ENCODE results near the gene FGF2.
"Not testable (repeated sequence)": the region's sequence is repeated elsewhere in the genome, so short reads cannot be mapped to it uniquely, and the experiment has no call there.

FGF2 gene

DNA sequence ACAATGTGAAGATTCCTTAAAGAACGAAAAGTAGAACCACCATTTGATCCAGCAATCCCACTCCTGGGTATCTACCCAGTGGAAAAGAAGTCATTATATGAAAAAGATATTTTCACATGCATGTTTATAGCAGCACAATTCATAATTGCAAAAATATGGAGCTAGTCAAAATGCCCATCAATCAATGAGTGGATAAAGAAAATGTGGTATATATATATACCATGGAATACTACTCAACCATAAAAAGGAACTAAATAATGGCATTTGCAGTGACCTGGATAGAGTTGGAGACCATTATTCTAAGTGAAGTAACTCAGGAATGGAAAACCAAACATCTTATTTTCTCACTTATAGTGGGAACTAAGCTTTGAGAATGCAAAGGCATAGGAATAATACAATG lies 39.7 kb upstream of the FGF2 start:
- POLR2A ChIA-PET; CTCF ChIA-PET; H3K27ac ChIP-seq (ENCODE audit: extremely low read depth, low read depth, low read length); H3K9me3 ChIP-seq (ENCODE audit: control insufficient read depth, insufficient read depth, low read depth, low read length); H3K36me3 ChIP-seq (ENCODE audit: control insufficient read depth in 2 of 2, insufficient read depth in 1 of 2, low read length in 2 of 2); H3K4me3 ChIP-seq (ENCODE audit: low read depth, low read length); H3K4me1 ChIP-seq (ENCODE audit: control insufficient read depth, insufficient read depth, low read length): not testable (repeated sequence)
- TF ChIP-seq ZNF211 (tag by site-specific recombination; IDR thresholded peaks at IDR 0.05; ENCODE audit: low read depth), result peak; percentile 70

DNA sequence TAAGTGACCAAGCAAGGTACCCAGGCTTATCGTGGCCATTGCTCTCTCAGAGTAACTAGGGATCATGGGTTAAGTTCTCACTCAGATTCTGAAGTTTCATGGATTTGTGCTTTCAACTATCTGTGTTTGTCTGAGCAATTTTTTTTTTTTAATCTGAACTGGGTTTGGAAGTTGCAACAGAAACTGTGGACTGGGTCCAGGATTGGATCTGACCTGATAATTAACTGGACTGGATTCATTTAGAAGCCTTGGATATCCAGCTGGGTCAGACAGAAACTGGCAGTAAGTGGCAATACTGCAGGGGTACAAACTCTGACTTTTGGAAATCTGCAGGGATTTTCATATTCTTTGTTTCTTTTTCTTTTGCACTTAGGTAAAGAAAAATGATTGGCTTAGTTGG lies 38.7 kb upstream of the FGF2 start:
- POLR2A ChIA-PET, result no interaction called here

DNA sequence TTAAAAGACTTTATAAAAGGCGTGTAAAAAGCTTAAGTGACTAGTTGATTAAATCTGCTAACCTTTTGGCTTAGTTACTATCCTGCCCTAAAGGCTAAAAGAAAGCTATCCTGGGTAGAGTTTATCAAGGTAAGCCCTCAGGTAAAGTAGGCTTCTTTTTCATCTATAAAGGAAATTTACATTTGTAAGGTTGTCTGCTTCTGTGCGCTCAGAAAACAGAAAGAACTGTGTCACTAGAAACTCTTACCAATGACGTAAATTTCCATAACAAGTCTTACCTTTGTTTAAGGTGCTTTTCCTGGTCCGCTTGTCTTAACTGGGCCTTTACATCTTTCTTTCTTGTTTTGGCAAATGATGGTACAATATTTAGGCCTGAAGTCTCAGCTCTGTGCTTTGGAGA lies 37.7 kb upstream of the FGF2 start:
- ChIA-PET CTCF (interaction anchor here (1.1 kb wide), 1 partner anchor 23 kb away, joined by 4 read pairs; no protein-coding TSS in a partner anchor), POLR2A (no interaction called here)
- no peak overlapping the region for H3K27ac ChIP-seq (ENCODE audit: extremely low read depth, low read depth, low read length)
- no peaks in the 10 kb centered on the region for H3K9me3 ChIP-seq (ENCODE audit: control insufficient read depth, insufficient read depth, low read depth, low read length)
- H3K4me3 ChIP-seq (ENCODE audit: low read depth, low read length), result no peak overlapping the region
- H3K4me1 ChIP-seq (ENCODE audit: control insufficient read depth, insufficient read depth, low read length), result no peaks in the 10 kb centered on the region
- H3K36me3 ChIP-seq (ENCODE audit: control insufficient read depth in 2 of 2, insufficient read depth in 1 of 2, low read length in 2 of 2), result no peaks in the 10 kb centered on the region
- no peak for TF ChIP-seq ZNF114 (tag by site-specific recombination; IDR thresholded peaks at IDR 0.05)
- TF ChIP-seq ZNF37A (tag by site-specific recombination; IDR thresholded peaks at IDR 0.05), result no peak
- no peak for TF ChIP-seq ZNF350 (tag by site-specific recombination; IDR thresholded peaks at IDR 0.05)
- TF ChIP-seq ZSCAN30 (tag by site-specific recombination; IDR thresholded peaks at IDR 0.05), result no peak
- TF ChIP-seq, protein P1, sequence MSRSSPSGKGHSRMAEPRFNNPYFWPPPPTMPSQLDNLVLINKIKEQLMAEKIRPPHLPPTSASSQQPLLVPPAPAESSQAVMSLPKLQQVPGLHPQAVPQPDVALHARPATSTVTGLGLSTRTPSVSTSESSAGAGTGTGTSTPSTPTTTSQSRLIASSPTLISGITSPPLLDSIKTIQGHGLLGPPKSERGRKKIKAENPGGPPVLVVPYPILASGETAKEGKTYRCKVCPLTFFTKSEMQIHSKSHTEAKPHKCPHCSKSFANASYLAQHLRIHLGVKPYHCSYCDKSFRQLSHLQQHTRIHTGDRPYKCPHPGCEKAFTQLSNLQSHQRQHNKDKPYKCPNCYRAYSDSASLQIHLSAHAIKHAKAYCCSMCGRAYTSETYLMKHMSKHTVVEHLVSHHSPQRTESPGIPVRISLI (tag by site-specific recombination; IDR thresholded peaks at IDR 0.05), result no peak
- no peak for TF ChIP-seq ZNF549 (tag by site-specific recombination; IDR thresholded peaks at IDR 0.05)
- no peak for TF ChIP-seq GLI2 (tag by site-specific recombination; IDR thresholded peaks at IDR 0.05; ENCODE audit: borderline replicate concordance, low read depth)

More for the DNA sequence above, 38.7 kb upstream of the FGF2 start:
- no peak overlapping the region for H3K4me3 ChIP-seq (ENCODE audit: low read depth, low read length)
- CTCF ChIA-PET, result interaction anchor here (0.7 kb wide), 1 partner anchor 117 kb away, joined by 3 read pairs; no protein-coding TSS in a partner anchor
- no peak overlapping the region for H3K27ac ChIP-seq (ENCODE audit: extremely low read depth, low read depth, low read length)
- H3K9me3 ChIP-seq (ENCODE audit: control insufficient read depth, insufficient read depth, low read depth, low read length), result no peaks in the 10 kb centered on the region
- no peaks in the 10 kb centered on the region for H3K36me3 ChIP-seq (ENCODE audit: control insufficient read depth in 2 of 2, insufficient read depth in 1 of 2, low read length in 2 of 2)
- TF ChIP-seq ZNF658 (tag by site-specific recombination; IDR thresholded peaks at IDR 0.05) (no peak), ZNF223 (tag by site-specific recombination; IDR thresholded peaks at IDR 0.05) (no peak), KLF8 (tag by site-specific recombination; IDR thresholded peaks at IDR 0.05) (no peak), ZNF394 (tag by site-specific recombination; IDR thresholded peaks at IDR 0.05; ENCODE audit: borderline replicate concordance) (no peak), ZNF501 (tag by site-specific recombination; IDR thresholded peaks at IDR 0.05) (no peak), GFI1B (tag by site-specific recombination; IDR thresholded peaks at IDR 0.05) (no peak), ZFP41 (tag by site-specific recombination; IDR thresholded peaks at IDR 0.05; ENCODE audit: borderline replicate concordance) (no peak), ZNF785 (tag by site-specific recombination; IDR thresholded peaks at IDR 0.05) (no peak), ZFHX2 (tag by site-specific recombination; conservative IDR thresholded peaks at IDR 0.05) (no peak), ZNF302 (tag by site-specific recombination; IDR thresholded peaks at IDR 0.05; ENCODE audit: low read depth) (no peak), FEZF1 (tag by site-specific recombination; IDR thresholded peaks at IDR 0.05) (no peak), MYNN (tag by site-specific recombination; IDR thresholded peaks at IDR 0.05; ENCODE audit: borderline replicate concordance) (no peak), ZNF169 (tag by site-specific recombination; IDR thresholded peaks at IDR 0.05) (no peak), ZBTB1 (tag by site-specific recombination; IDR thresholded peaks at IDR 0.05) (no peak), ZBTB48 (tag by site-specific recombination; IDR thresholded peaks at IDR 0.05) (no peak), ZBTB20 (tag by site-specific recombination; IDR thresholded peaks at IDR 0.05) (no peak), EGR2 (tag by site-specific recombination; IDR thresholded peaks at IDR 0.05; ENCODE audit: low read depth) (no peak)
- TF ChIP-seq, protein P2, sequence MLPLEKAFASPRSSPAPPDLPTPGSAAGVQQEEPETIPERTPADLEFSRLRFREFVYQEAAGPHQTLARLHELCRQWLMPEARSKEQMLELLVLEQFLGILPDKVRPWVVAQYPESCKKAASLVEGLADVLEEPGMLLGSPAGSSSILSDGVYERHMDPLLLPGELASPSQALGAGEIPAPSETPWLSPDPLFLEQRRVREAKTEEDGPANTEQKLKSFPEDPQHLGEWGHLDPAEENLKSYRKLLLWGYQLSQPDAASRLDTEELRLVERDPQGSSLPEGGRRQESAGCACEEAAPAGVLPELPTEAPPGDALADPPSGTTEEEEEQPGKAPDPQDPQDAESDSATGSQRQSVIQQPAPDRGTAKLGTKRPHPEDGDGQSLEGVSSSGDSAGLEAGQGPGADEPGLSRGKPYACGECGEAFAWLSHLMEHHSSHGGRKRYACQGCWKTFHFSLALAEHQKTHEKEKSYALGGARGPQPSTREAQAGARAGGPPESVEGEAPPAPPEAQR (tag by site-specific recombination; IDR thresholded peaks at IDR 0.05), result no peak
- TF ChIP-seq, protein P3, sequence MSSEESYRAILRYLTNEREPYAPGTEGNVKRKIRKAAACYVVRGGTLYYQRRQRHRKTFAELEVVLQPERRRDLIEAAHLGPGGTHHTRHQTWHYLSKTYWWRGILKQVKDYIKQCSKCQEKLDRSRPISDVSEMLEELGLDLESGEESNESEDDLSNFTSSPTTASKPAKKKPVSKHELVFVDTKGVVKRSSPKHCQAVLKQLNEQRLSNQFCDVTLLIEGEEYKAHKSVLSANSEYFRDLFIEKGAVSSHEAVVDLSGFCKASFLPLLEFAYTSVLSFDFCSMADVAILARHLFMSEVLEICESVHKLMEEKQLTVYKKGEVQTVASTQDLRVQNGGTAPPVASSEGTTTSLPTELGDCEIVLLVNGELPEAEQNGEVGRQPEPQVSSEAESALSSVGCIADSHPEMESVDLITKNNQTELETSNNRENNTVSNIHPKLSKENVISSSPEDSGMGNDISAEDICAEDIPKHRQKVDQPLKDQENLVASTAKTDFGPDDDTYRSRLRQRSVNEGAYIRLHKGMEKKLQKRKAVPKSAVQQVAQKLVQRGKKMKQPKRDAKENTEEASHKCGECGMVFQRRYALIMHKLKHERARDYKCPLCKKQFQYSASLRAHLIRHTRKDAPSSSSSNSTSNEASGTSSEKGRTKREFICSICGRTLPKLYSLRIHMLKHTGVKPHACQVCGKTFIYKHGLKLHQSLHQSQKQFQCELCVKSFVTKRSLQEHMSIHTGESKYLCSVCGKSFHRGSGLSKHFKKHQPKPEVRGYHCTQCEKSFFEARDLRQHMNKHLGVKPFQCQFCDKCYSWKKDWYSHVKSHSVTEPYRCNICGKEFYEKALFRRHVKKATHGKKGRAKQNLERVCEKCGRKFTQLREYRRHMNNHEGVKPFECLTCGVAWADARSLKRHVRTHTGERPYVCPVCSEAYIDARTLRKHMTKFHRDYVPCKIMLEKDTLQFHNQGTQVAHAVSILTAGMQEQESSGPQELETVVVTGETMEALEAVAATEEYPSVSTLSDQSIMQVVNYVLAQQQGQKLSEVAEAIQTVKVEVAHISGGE (tag by site-specific recombination; conservative IDR thresholded peaks at IDR 0.05; ENCODE audit: low read depth), result no peak
- TF ChIP-seq, protein P4, sequence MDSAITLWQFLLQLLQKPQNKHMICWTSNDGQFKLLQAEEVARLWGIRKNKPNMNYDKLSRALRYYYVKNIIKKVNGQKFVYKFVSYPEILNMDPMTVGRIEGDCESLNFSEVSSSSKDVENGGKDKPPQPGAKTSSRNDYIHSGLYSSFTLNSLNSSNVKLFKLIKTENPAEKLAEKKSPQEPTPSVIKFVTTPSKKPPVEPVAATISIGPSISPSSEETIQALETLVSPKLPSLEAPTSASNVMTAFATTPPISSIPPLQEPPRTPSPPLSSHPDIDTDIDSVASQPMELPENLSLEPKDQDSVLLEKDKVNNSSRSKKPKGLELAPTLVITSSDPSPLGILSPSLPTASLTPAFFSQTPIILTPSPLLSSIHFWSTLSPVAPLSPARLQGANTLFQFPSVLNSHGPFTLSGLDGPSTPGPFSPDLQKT (IDR thresholded peaks at IDR 0.05; ENCODE audit: borderline replicate concordance, low read depth, low read length), result no peak
- no peaks in the 10 kb centered on the region for H3K4me1 ChIP-seq (ENCODE audit: control insufficient read depth, insufficient read depth, low read length)

Measured in HEK293 (cell line).